Middle frontal gyrus (tissue), 1 donor: Measurements from ENCODE around the gene PLPP3.

Experiments used
- DNase-seq: peaks from one replicate; pipeline ENCODE4 v3.0.0-alpha.2; 2015; ENCODE audit warnings: low spot score; ENCODE audit errors: extremely low spot score

PLPP3 gene

GRCh38 chr1:56463376-56463775, 116.0 kb downstream of the PLPP3 start:
- DNase-seq, result no peak

GRCh38 chr1:56462209-56462608, 117.2 kb downstream of the PLPP3 start:
- DNase-seq, result no peak

- DNase-seq, result no peak
These were observed 117.9 kb downstream of the PLPP3 start for GRCh38 chr1:56461158-56462127.

GRCh38 chr1:56459260-56459659, 120.1 kb downstream of the PLPP3 start:
- DNase-seq, result no peak

- no peak for DNase-seq
These were observed 121.5 kb downstream of the PLPP3 start for GRCh38 chr1:56457756-56458375.

- DNase-seq, result no peak
These were observed 122.8 kb downstream of the PLPP3 start for GRCh38 chr1:56456435-56457101.

DNA sequence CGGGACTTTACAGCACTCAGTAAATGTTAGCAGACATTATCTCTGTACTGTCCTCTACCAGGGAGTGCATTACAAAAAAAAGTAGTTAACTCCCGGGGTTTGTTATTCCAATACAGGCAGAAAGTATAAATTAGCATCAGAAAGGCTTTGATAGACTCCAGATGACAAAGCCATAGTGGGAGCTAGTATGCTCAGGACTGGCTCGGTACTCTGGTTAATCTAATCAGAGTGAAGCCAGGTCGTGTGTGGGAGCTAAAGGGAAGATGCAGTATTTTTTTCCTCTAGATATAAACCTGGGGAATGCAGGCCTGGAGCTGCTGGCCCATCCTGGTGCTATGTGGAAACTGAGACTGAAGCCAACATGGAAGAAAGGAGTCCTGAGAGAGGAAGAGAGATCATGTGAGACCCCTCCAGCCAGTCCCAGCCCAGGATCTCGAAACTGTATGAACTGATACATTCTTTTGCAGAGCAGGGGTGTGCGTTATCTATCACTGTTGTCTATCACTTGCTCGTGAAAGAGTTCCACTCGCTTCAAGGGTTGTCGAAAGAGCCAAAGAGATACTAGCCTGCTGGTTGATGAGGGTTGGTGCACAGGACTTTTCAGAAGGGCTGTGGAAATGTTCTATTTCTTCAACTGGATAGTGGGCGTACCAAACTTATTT, 125.8 kb downstream of the PLPP3 start:
- no peak for DNase-seq

- DNase-seq, result no peak
These were observed 126.3 kb downstream of the PLPP3 start for GRCh38 chr1:56453016-56453415.

GRCh38 chr1:56452027-56453011, 127.0 kb downstream of the PLPP3 start:
- DNase-seq, result no peak

DNA sequence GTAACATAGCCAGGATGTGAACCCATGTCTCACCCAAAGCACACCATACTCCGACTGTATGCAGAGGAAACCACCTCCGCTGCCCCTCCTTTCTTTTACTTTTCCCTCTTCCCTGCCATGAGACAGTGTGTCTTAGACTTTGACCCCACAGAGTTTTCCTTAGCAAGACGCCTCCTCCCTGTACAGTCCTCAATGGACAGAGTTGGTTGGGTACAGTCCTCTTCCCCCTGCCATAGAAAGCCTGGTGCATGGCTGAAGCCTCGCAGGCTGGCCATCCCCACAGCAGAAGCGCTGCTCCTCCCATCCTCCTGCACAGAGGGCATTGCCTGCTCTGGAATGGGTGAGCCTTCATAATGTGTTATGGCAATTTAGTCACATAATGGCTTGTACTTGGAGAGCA, 127.9 kb downstream of the PLPP3 start:
- no peak for DNase-seq

DNA sequence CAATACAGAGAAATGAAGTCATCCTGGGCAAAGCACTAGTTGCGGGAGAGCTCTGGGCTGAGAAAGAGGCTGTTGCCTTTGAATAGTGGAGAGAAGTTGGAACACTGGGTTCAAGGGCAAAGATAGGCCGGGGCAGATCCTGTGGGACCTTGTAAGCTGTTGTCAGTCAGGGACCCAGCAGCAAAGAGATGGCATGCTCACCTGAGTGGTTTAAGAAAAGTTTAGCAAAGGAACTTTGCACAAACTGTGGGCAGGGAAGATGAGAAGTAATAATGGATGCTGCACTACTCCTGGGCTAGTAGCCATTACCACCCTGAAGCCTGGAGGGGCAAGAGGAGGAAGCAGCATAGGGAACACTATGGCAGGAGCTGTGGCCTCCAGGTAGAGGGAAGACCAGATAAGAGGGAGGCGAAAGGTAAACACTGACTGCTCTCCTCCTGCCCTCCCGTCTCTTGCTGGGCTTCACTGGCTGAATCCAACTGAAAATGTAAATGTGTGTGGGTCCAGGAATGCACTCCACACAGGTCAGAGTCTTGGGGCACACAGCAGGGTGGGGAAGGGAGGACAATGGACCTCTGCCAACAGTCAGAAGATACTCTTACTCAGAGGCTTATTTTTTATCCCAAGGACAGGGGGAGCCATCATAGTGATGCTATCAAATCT, 129.2 kb downstream of the PLPP3 start:
- no peak for DNase-seq

DNA sequence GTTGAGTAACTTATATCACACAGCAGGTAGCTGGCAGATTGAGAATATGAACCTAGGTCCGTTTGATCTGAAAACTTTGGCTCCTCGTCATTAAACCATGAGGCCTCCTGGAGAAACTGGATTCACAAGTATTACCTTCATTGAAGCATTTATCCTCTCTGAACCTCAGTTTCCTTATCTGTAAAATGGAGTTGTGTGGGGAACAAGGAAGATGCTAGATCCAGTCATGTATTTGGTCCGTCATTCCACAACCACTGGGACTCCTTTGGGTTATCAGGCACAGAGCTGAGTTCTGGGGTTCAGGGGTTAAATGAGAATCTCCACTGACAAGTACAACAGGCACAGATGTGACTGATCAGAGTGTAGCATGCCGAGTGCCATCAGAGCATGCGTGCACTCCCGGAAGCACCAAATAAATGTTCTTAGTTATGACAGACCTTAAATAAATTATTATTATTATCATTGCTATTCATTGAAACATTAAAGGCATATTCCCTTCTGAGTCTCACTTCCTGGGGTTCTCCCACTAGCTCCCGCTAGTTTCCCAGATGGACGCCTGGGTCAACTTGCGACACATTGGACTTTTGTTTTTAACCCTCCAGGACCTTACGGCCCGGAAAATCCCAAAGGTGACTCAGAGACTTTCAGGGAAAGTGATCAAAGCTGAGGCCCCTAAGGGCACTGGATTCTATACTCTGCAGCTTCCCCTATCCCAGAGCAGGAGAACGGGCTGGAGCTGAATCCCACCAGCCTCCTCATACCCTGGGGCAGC, 130.6 kb downstream of the PLPP3 start:
- DNase-seq, result no peak

- no peak for DNase-seq
These were observed 131.5 kb downstream of the PLPP3 start for GRCh38 chr1:56447823-56448222.

GRCh38 chr1:56446531-56447098, 132.7 kb downstream of the PLPP3 start:
- DNase-seq, result no peak

GRCh38 chr1:56444960-56445646, 134.3 kb downstream of the PLPP3 start:
- no peak for DNase-seq
